Bronchus fibroblast of lung (primary cell): ENCODE data around the gene SMCR8. TPM values are rescaled to one million over a fixed set of nuclear protein-coding genes. Genes with fewer than 3 reads are reported as not detected.

Source experiments
- total RNA-seq: library from RNA; depleted of rRNA; stranded (reverse); fragments of >200 nt; gene quantifications from 2 replicates; pipeline ENCODE4 v1.2.3, GENCODE V29; 2015

SMCR8 gene, protein sequence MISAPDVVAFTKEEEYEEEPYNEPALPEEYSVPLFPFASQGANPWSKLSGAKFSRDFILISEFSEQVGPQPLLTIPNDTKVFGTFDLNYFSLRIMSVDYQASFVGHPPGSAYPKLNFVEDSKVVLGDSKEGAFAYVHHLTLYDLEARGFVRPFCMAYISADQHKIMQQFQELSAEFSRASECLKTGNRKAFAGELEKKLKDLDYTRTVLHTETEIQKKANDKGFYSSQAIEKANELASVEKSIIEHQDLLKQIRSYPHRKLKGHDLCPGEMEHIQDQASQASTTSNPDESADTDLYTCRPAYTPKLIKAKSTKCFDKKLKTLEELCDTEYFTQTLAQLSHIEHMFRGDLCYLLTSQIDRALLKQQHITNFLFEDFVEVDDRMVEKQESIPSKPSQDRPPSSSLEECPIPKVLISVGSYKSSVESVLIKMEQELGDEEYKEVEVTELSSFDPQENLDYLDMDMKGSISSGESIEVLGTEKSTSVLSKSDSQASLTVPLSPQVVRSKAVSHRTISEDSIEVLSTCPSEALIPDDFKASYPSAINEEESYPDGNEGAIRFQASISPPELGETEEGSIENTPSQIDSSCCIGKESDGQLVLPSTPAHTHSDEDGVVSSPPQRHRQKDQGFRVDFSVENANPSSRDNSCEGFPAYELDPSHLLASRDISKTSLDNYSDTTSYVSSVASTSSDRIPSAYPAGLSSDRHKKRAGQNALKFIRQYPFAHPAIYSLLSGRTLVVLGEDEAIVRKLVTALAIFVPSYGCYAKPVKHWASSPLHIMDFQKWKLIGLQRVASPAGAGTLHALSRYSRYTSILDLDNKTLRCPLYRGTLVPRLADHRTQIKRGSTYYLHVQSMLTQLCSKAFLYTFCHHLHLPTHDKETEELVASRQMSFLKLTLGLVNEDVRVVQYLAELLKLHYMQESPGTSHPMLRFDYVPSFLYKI
- total RNA-seq, result 6.5 and 7.2 TPM in 2 replicates

DNA sequence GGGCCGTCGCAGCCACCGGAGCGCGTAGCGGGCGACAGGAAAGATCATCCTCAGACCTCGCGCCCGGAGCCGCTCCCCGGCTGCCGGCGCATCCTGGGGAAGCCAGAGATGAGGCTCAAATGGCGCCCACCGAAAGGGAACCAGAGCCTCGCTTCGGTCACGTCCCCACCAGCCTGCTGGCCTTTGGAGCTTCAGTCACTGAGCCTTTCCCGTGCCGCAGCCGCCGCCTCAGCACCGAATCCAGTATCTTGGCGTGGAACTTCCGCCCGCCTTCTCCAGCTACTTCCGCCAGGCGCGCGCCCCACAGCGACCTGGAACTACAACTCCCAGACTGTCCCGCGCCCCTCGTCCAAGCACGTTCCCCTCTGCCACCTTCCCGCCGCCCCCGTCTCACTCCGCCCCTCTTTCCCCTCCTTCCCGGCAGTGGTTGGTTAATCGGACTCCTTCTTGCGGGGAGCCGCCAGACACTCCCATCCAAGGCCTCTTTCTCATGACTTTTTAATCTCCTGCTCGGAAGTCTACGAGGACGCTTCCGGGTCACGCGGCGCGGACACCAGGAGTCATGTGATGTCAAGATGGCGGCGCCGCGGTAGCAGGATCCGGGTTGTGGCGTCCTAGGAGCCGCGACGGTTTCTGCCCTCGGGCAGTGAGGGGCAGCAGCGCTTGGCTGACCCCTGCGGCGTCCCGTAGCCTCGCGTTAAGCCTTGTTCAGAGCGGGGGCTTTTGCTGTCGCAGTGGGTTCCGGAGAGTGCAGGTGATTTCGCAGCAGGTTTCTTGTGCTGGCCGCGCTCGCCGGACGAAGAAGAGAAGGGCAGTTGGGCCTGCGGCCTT lies at the start of gene SMCR8, which contains the start of gene TOP3A:
SMCR8 (plus strand) TSS at position 563 of the 831 bp plus-strand sequence. CDS start 497 bp downstream, outside the sequence.
TOP3A (minus strand) TSS at position 264 of the 831 bp plus-strand sequence; CDS start at position 48, 216 bp downstream.

DNA sequence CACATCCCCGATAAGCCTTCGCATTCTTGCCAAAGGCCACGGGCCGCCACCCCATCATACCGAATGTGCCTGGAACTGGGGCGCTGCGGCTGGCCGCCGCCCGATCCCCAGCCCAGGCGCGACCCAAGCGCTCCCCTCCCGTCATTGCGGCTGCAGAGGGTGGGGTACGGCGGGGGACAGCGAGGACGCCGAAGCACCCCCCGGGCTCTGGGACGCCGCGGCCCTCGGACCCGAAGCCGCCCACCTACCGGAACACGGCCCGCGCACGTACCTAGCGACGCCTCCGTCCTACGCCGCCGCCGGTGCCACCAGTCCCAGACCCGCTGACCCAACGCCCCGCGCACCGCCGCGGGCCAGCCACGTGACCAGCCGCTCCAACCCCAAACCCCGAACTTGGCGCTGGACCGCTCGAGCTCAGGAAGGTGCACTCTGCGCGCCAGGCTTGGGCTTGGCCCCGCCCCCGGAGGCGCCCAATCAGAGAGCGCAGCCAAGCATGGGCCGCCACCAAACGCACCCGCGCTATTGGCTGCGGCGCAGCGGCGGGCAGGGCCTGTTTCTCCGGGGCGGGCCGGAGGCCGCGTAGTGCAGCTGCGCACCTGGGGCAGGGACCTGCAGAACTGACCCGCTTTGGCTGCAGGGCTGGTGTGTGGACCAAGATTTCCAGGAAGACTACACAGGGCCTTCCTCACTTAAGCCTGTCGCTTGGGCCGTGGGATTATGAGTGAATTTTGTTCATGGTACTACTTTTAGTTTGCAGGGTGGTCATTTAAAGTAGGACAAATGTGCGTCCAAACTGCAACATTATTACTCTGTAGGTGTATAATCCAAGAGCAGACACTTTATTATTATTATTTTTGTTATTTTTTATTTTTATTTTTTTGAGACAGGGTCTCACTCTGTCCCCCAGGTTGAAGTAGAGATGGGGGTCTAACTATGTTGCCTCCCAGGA lies 48.3 kb downstream of the SMCR8 start, which contains the start of gene SHMT1:
SHMT1 (minus strand) TSS at position 450 of the 949 bp plus-strand sequence. CDS start 7,569 bp downstream, outside the sequence.

Other genes starting within 250 kb of the SMCR8 start
- gene DRG2, start 227.3 kb upstream of the SMCR8 start, total RNA-seq, result 43.0 and 43.7 TPM in 2 replicates
- gene MYO15A, start 206.5 kb upstream of the SMCR8 start, total RNA-seq, result 0.59 and 2.4 TPM in 2 replicates
- gene ALKBH5, start 131.5 kb upstream of the SMCR8 start, total RNA-seq, result 76.0 and 79.7 TPM in 2 replicates
- gene LLGL1, start 89.7 kb upstream of the SMCR8 start, total RNA-seq, result 49.1 and 54.1 TPM in 2 replicates
- gene FLII, start 56.6 kb upstream of the SMCR8 start, total RNA-seq, result 248 and 284 TPM in 2 replicates
- 17.0 and 19.5 TPM in 2 replicates for gene MIEF2, start 54.6 kb upstream of the SMCR8 start, total RNA-seq
- 24.2 and 25.9 TPM in 2 replicates for gene TOP3A, start 299 bp upstream of the SMCR8 start, total RNA-seq
- 32.8 and 40.3 TPM in 2 replicates for gene SHMT1, start 48.3 kb downstream of the SMCR8 start, total RNA-seq
- not detected in 2 replicates for gene EVPLL, start 62.5 kb downstream of the SMCR8 start, total RNA-seq
- gene LGALS9C, start 161.5 kb downstream of the SMCR8 start, total RNA-seq, result not detected in 2 replicates